ENCODE data around the gene TMEM9.
A peak's percentile ranks its signal among the peaks of the same experiment; 100 is the strongest.

Gene TMEM9

DNA sequence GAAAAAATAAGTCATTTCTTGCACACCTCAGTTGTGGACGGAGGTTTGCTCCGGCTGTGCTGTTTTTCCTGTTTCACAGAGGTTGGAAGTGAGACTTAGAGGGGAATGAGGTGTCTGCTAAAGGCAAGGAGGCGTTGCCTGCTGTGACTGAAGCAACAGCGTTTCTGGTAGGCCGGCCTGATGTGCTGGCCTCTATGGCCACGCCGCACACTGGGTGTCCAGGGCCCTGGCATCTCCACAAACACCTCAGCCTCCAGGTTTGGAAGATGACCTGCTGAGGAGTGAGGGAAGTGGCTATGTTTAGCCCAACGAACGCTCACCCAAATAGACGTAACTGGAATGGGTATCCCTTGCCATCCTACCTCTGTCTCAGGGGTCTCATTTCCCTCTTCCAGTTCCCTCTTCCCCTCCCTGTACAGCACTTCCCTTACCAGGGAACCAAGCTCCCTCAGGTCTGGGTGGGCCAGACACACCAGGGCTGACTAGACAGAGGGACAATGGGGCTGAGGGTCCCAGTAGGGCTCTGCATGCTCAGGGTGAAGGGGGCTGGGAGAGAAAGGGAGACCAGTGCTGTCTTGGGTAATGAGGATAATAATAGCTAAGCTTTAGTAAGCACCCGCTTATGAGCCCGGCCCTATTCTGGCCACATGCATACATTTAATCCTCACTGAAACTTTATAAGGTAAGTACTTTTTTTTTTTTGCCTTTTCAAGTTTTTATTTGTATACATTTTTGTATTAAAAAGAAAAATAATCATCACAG is 53.9 kb downstream of the TMEM9 start:
- DNase-seq, result no peak

DNA sequence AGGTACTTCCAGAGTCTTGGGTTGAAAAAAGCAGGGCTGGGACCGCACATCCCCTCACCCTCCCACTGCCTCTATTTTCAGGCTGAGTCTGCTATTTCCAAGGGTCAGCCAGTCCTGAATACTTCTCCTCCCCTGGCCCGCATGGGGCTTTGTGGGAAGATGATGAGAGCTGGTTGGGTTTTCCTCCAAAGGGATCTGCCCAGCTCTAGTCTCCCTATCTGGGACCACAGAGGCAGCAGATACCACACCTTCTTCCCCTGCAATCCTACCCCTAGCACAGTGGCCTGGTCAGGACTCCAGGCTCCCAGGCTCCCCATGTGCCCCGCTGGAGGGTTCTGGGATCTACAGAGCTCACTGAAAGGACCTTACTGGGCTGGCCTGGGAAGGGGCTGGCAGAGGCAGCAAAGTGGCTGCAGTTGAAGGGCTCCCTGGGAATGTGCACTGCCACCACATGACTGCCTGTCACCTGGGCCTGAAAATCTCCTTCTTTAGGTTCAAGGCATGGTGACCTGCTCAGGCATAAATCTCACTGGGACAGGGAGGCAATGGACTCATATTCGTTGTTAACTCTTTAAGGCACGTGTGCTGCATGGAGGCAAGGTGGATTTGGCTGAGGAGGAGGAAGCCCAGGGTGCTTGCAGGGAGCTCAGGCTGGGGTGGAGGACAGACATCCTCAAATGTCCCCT is 55.1 kb downstream of the TMEM9 start:
- DNase-seq, result no peak

DNA sequence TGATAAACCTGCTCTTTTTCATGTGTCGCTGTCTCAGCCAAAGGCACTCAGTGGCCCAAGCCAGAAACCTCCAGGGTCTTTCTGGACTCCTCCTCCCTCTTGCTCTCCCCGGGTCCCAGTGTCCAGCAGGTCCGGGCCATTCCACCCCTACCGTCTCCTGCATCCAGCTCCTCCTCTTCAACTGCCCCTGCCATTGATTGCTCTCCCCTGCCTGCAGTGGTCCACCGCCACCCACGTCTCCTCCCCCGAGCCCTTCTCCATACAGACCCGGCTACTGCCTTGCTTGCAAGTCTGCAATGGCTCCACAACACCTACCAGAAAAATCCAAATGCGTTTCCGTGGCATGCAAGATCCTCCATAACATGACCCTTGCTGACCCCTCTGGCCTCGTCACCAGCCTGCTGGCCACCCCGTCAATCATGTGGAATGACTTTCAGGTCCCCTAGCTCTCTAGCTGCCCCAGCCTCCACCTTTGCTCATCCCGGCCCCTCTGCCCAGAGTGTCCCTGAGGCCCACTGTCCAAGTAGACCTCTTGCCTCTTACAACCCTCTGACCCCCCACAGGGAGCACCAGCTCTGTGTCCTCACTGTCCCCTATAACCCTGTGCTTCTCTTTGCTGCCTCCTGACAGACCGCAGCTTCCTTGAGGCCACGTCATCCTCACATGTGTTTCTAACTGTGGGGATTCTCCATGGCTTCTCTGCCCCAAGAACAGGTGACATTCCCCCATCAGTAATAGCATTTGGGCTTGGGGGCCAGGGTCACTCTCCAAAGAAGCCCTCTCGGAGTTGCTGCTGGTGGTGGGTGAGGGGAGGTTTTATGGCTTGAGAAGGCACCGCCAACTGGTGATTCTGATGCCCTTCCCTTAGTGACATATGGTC is 57.1 kb downstream of the TMEM9 start:
- no peak for DNase-seq

DNA sequence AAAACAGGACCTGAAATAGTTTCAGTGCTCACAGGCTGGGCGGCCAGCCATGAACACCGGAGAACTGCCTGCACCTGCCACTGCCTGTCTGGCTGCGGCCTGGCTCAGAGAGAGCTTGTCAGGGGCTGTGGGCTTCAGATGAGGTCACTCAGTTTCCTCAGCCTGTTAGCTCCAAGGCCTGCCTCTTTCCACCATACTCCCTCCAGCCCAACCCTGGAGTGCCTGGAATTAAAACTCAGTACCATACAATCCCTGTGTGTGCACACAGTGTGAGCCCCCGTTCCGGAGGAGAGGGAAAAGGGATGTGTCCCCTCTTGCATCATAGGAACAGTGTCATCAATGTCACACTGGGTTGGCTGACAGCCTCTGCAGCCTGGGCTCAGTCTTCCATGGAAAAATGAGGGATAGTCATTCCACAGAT is 58.2 kb downstream of the TMEM9 start:
- DNase-seq, result no peak

DNA sequence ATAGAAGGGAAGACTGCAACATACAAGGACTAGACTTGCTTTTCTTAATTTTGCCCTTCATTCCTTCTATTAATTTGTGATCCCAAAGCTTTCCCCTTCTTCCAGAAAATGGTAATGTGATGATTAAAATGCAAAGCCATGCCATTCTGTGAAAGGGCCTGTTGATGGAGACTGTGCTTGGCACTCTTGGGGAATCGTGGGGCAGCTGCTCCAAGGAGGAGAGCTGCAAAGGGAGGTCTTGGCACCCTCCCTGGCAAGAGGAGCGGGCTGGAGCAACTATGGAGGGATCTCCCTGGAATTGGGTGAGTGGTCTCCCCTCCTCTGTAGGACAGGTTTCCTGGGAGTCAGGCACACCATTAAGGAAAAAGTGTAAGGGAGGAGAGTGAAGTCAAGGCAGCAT is 58.7 kb downstream of the TMEM9 start:
- DNase-seq, result no peak

DNA sequence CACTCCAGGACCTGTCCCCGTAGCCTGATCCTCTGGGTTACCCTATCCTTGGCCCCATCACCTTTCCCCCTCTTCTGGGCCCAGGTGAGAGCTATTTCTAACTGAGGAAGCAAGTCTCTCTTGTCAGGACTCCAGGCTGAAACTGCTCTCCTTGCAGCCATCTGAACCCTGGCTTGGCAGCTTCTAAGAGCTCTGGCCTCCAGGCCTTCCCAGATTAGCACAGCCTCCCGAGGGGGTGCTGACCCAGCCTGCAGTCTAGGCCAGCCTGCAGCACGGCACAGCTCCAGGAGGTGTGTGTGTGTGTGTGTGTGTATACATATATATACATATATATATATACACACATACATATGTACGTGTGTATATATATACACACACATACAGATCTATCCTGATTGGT is 59.4 kb downstream of the TMEM9 start:
- no peak for DNase-seq

DNA sequence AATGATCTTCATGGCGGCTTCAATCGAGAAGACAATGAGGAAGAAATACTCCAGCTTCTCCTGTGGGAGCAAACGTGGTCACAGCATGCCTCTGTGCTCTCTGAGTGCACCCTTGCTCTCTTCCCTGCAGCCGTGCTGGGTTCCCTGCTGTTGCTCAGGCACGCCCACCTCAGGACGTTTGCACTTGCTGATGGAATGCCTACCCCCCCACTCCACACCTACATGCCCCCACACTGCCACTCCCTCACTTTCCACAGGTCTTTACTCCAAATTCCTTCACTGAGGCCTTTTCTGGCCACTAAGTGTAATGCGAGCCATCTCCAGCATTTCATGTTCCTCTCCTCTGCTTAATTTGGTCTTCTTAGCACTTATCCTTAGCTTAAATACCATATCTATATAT is 60.3 kb downstream of the TMEM9 start:
- DNase-seq, result no peak

DNA sequence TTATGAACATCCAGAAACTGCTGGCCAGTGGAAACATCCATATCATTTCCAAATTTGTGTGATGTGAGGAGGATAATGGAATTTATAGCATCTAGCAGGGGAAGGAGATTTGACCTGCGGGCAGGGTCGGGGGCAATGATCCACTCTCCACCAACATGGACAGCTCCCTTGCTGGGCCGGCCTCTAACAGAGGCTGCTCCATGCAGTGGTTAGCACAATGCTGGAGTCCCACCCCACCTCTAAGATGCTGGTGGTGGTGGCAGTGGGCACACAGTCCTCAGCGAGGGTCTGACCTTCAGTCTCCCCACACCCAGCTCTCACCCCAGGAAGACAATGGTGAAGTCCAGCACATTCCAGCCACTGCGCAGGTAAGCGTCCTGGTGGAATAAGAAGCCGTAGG is 60.7 kb downstream of the TMEM9 start:
- no peak for DNase-seq

DNA sequence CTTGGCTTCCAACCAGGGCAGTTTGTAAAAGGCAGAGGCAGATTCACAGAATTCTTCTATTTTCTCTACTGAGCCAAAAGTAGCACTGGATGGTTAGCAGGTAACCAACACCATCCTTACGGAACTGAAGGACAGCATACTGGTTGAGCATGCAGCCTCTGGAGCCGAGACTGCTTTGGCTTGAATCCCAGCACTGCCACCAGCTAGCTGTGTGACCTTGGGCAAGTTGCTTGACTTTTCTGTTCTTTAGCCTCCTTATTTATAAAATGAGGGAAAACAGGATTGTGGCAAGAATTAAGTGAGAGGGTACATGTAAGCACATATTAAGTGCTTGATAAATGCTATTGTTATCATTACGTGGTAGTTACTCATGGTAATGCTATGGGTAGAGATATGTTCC is 61.5 kb downstream of the TMEM9 start:
- no peak for DNase-seq

DNA sequence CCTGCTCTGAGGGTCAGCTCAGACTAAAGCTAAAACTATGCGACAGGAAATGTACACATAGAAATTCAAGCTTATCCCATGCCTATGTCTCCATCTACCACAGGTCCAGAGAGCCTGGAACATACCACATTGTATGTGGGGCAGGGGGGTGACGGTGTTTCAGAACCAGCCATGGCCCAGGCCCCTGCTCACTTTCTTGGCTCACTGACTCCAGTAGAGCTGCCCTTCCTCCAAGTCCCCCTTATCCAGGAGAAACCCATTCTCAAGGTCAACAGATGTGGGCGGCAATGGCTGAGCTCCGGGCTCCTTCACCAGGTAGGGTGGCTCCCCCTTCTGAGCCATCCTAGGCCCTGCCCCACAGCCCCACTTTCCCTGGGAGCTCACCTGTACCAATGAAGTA is 63.0 kb downstream of the TMEM9 start:
- DNase-seq, result no peak

DNA sequence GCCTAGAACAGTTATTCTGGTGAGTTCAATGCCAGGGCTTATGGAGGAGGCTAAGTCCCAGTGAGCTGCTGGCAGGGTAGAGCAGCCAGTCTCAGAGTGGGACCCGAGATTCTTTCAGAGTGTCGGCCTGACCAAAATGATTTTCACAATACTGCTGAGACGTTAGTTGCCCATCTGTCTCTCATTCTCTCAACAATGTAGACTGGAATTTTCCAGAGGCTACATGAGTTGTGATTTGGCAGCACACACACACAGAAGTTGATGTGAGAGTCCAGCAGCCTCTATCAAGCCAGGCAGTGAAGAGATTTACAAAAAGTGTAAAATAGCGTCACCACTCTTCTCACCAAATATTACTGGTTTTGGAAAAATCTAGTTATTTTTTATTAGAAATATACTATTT is 63.7 kb downstream of the TMEM9 start:
- no peak for DNase-seq

DNA sequence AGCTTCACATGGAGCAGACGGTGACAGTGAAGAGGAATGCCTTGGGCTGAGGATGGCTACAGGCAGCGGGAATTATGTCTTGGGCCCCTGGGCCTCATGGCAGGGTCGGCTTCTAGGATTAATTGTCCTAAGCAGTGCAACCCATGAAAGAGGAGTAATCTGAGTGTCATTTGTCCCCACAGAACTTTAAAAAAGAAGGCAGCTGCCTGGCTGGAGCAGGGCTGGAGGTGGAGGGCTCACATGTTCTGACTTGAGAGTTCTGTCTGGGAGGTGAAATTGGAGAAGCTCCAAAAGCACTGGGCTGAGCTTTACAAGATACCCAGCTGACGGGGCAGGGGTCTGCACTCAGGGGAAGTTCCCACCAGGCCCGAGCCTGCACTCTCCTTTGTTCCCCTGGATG is 64.7 kb downstream of the TMEM9 start:
- no peak for DNase-seq

DNA sequence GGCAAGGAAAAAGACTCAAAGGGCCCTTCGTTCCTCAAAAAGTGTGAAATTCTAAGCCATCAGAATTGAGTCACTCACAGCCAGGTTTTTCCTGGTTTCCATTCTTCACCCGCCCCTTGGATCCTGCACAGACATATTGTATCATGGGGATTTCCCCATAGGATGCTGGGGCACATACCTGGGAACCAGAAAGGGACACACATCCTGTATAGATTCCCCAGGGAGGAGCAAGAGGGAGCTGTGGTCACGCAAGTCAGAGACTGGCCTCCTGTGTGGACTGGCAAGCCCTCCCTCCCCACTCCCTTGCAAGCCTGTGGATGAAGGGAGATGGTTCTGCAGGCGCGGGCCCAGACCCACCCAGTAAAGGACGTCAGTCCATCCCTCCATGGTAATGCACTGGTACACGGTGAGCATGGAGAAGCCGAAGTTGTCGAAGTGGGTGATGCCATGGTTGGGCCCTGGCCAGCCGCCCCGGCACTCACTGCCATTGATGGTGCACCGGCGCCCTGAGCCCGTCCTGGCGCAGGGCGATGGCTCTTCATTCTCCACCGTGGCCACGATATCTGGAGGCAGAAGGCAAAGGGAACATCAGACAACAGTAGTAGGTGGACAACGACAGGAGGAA is 65.3 kb downstream of the TMEM9 start:
- DNase-seq, result no peak

DNA sequence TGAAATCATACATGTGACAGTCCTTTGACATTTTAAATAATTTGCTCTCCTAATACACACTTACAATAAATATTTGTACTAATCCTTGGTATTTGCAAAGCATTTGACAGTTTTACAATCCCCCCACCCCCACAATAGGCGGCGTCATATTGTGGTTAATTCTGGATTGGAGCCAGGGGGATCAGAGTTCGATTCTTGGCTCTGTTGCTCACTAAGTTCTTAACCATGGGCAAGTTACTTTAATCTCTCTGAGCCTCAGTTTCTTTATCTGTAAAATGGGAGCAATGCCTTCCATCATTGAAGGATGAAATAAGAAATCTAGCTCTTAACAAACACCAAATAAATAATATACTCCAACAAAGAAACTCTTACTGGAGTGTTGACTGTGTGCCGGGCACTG is 65.9 kb downstream of the TMEM9 start:
- DNase-seq, result no peak

DNA sequence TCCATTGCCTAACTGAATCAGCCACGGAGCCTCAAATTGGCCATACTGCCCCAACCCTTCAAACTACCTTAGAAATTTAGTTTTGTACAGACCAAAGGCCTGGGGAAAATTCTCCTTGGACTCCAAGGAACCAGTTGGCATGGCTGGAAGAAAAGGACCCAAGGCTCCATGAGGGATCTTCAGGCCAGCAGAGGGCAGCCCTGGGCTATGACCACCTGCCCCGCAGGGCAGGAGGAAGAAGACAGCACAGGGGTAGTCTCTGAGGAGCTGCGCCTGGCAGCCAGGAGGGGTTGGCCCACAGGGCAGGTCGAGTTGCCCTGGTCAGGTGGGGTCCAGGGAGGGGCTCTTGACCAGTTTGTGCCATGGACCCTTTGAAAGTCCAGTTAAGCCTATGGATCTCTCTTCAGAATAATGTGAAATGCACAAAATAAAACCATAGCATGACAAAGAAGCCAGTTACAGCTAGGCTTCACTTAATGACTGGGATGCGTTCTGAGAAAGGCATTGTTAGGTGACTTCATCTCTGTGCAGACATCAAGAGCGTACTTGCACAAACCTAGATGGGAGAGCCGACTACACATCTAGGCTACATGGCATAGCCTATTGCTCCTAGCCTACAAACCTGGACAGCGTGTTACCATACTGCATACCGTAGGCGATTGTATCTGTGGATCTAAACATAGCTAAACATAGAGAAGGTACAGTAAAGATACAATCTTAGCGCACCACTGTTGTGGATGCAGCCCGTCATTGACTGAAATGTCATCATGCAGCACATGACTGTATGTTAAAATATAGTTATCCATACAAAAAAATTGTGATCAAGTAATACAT is 68.2 kb downstream of the TMEM9 start:
- peak; percentile 67 for DNase-seq

All from activated CD8-positive, alpha-beta memory T cell treated with anti-CD3 and anti-CD28 coated beads, Interleukin-2, amount 50 U/mL, for 48 hours (primary cell).